PC-3 (cell line): ENCODE results near the gene THBS4. TPM values are rescaled to one million over a fixed set of nuclear protein-coding genes. Genes with fewer than 3 reads are reported as not detected.

Source experiments
- ATAC-seq: fragments of 200-7000 bp; cut with Tn5 transposase; 2 replicates; pipeline ENCODE4 v1.9.1; 2020; ENCODE audit warnings: mild to moderate bottlenecking, moderate library complexity
- BruUV-seq: library from RNA; stranded (reverse); fragments of 400-500 nt; replicated peaks from 2 replicates; lab custom pipeline; 2021; lab: Mats Ljungman, UMichigan
- CTCF ChIA-PET: fragments of 300-600 bp; sonication (Branson Sonifier 250); formaldehyde crosslinking; loops from one replicate; lab custom pipeline; 2022; ENCODE audit warnings: antibody characterized with exemption; lab: Charles Lee
- POLR2A ChIA-PET: fragments of 300-600 bp; sonication (Branson Sonifier 250); formaldehyde crosslinking; loops from one replicate; lab custom pipeline; 2022; ENCODE audit warnings: antibody characterized with exemption; ENCODE audit not compliant: unreplicated experiment; lab: Charles Lee
- DNase-seq: peaks from one replicate; pipeline ENCODE4 v3.0.0-alpha.2; 2015
- H2AFZ ChIP-seq: fragments of 300-600 bp; sonication (generic); 2 replicates; pipeline ENCODE4 v1.6.0; 2016; ENCODE audit warnings: antibody characterized with exemption, low read length
- H3F3A ChIP-seq: fragments of 300-600 bp; sonication (generic); one replicate; pipeline ENCODE4 v1.6.0; 2017; ENCODE audit warnings: antibody characterized with exemption, low read length, control low read depth, mild to moderate bottlenecking; ENCODE audit not compliant: unreplicated experiment
- H3K27ac ChIP-seq: fragments of 300-600 bp; sonication (generic); 2 replicates; pipeline ENCODE4 v1.5.1; 2016; ENCODE audit warnings: mild to moderate bottlenecking, low read length
- H3K27me3 ChIP-seq: fragments of 300-600 bp; sonication (generic); 2 replicates; pipeline ENCODE4 v1.6.1; 2016; ENCODE audit warnings: low read length, mixed read lengths
- H3K36me3 ChIP-seq: fragments of 300-600 bp; sonication (generic); 2 replicates; pipeline ENCODE4 v1.6.1; 2016; ENCODE audit warnings: low read depth, mixed run types, low read length, mixed read lengths
- H3K4me1 ChIP-seq: fragments of 300-600 bp; sonication (generic); 2 replicates; pipeline ENCODE4 v1.5.1; 2016; ENCODE audit warnings: low read length; ENCODE audit not compliant: insufficient read depth
- H3K4me2 ChIP-seq: fragments of 300-600 bp; sonication (generic); 2 replicates; pipeline ENCODE4 v1.6.0; 2016; ENCODE audit warnings: low read length
- H3K4me3 ChIP-seq: fragments of 300-600 bp; sonication (generic); 2 replicates; pipeline ENCODE4 v1.5.1; 2016; ENCODE audit warnings: mild to moderate bottlenecking, low read length, mixed read lengths
- H3K79me2 ChIP-seq: fragments of 300-600 bp; sonication (generic); 2 replicates; pipeline ENCODE4 v1.6.1; 2017; ENCODE audit warnings: low read length, mixed read lengths
- H3K9ac ChIP-seq: fragments of 300-600 bp; sonication (generic); 2 replicates; pipeline ENCODE4 v1.6.0; 2016; ENCODE audit warnings: mild to moderate bottlenecking, low read length
- H3K9me2 ChIP-seq: fragments of 300-600 bp; sonication (generic); replicated peaks from 2 replicates; pipeline ENCODE4 v1.6.1; 2016; ENCODE audit warnings: mixed run types, low read length, mixed read lengths
- H3K9me3 ChIP-seq: fragments of 300-600 bp; sonication (generic); 2 replicates; pipeline ENCODE4 v1.6.1; 2016; ENCODE audit warnings: low read length, mixed read lengths
- H4K20me1 ChIP-seq: fragments of 300-600 bp; sonication (generic); 2 replicates; pipeline ENCODE4 v1.6.1; 2016; ENCODE audit warnings: low read length, mixed read lengths
- EZH2 ChIP-seq: fragments of 300-600 bp; sonication (generic); IDR thresholded peaks from one replicate; pipeline ENCODE4 v1.6.1; 2017; ENCODE audit warnings: antibody characterized with exemption, mild to moderate bottlenecking, low read length; ENCODE audit not compliant: unreplicated experiment
- EZH2phosphoT487 ChIP-seq: fragments of 300-600 bp; sonication (generic); IDR thresholded peaks from 2 replicates; pipeline ENCODE4 v1.6.1; 2018; ENCODE audit warnings: mild to moderate bottlenecking, antibody characterized with exemption, low read length, borderline replicate concordance
- intact Hi-C: fragments of 100-400 bp; cut with micrococcal nuclease; formaldehyde crosslinking; loops from 2 replicates; pipeline ENCODE4 v1.9.0; 2023
- total RNA-seq: library from RNA; depleted of rRNA; stranded (reverse); fragments of >200 nt; gene quantifications from 2 replicates; pipeline ENCODE4 v1.2.3, GENCODE V29; 2014
- TF ChIP-seq, protein P1 (sequence below): fragments of 300-600 bp; sonication (generic); conservative IDR thresholded peaks from 2 replicates; pipeline ENCODE4 v1.5.1; 2017; ENCODE audit warnings: antibody characterized with exemption, low read depth, mild to moderate bottlenecking, low read length

The THBS4 gene
- total RNA-seq, 1 experiment from 2014 or later = 0.29 TPM

DNA sequence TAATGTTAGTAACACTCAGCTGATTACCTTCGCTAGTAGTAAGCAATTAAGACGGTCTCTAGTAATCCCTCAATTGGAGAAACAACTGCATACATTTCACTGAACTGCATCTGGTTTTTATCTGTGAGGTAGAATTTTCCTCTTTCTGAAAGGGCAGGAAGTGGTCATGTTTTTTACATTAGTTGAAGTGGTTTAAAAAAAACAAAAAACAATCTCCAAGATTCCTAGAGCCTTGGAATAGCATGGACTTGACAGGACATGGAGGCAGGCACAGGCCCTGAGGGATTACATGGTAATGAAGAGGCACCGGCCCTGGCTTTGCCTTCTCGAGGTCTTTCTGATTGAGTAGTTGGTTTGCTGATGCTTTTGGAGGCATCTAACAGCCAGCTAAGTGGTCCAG is 25.8 kb downstream of the THBS4 start:
- TF ChIP-seq, protein P1, sequence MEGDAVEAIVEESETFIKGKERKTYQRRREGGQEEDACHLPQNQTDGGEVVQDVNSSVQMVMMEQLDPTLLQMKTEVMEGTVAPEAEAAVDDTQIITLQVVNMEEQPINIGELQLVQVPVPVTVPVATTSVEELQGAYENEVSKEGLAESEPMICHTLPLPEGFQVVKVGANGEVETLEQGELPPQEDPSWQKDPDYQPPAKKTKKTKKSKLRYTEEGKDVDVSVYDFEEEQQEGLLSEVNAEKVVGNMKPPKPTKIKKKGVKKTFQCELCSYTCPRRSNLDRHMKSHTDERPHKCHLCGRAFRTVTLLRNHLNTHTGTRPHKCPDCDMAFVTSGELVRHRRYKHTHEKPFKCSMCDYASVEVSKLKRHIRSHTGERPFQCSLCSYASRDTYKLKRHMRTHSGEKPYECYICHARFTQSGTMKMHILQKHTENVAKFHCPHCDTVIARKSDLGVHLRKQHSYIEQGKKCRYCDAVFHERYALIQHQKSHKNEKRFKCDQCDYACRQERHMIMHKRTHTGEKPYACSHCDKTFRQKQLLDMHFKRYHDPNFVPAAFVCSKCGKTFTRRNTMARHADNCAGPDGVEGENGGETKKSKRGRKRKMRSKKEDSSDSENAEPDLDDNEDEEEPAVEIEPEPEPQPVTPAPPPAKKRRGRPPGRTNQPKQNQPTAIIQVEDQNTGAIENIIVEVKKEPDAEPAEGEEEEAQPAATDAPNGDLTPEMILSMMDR = no peak
- no peak for TF ChIP-seq EZH2phosphoT487
- no peak for TF ChIP-seq EZH2
- no peaks in the 10 kb centered on the region for H4K20me1 ChIP-seq
- H3K4me3 ChIP-seq = no peak overlapping the region
- 0 out of 2 replicates have a peak, but pooled peaks cover 9% of the 10 kb centered on the region for H3K27me3 ChIP-seq
- H3K4me2 ChIP-seq = no peak overlapping the region
- no peak overlapping the region for H3K9ac ChIP-seq
- H3K4me1 ChIP-seq = no peaks in the 10 kb centered on the region
- intact Hi-C loops = no loop called here
- H3K79me2 ChIP-seq = no peaks in the 10 kb centered on the region
- CTCF ChIA-PET = no interaction called here
- POLR2A ChIA-PET = interaction anchor here (0.6 kb wide), 1 partner anchor 928 kb away, joined by 18 read pairs; no protein-coding TSS in a partner anchor
- DNase-seq (no peak), ATAC-seq (no peak)
- H2AFZ ChIP-seq = no peak overlapping the region
- H3K9me2 ChIP-seq = no peaks in the 10 kb centered on the region
- H3K27ac ChIP-seq = no peak overlapping the region
- BruUV-seq = no TSS peak
- H3K9me3 ChIP-seq = no peaks in the 10 kb centered on the region
- no peaks in the 10 kb centered on the region for H3K36me3 ChIP-seq
- H3F3A ChIP-seq = no peaks in the 10 kb centered on the region

- Histone ChIP-seq H3K27ac (no peak overlapping the region), H3K79me2 (no peaks in the 10 kb centered on the region), H3F3A (no peaks in the 10 kb centered on the region), H3K9me2 (no peaks in the 10 kb centered on the region), H3K4me2 (no peak overlapping the region), H3K4me1 (no peaks in the 10 kb centered on the region), H3K9ac (no peak overlapping the region), H2AFZ (no peak overlapping the region), H3K4me3 (no peak overlapping the region), H3K36me3 (no peaks in the 10 kb centered on the region), H3K9me3 (no peaks in the 10 kb centered on the region), H4K20me1 (no peaks in the 10 kb centered on the region), H3K27me3 (0 out of 2 replicates have a peak, but pooled peaks cover 9% of the 10 kb centered on the region)
- no peak for ATAC-seq
- TF ChIP-seq EZH2 = no peak
- no peak for TF ChIP-seq EZH2phosphoT487
- TF ChIP-seq, protein P1 = no peak
- intact Hi-C loops = no loop called here
- CTCF ChIA-PET = no interaction called here
- no TSS peak for BruUV-seq
- POLR2A ChIA-PET = interaction anchor here (0.6 kb wide), 1 partner anchor 929 kb away, joined by 18 read pairs; no protein-coding TSS in a partner anchor
- DNase-seq = no peak
These were observed 26.4 kb downstream of the THBS4 start for GRCh38 chr5:80061547-80061946.

DNA sequence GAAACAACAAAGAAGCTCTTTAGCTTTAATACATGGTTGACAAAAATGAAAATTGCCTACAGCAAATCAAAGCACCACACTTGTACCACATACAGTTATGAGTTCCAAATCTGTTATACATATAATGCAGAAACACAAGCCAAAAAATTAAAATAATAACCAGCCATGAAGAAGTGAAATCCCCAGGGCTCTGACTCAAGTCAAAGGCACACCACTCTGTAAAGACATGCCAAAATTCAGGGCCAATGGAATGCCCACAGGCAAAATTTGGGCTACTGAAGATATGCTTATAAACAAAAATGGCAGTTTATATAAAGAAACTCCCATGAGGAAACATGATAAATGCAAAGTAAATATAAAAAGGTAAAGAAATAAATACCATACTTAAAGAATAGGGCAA is 29.0 kb downstream of the THBS4 start:
- H3K9ac ChIP-seq = no peak overlapping the region
- CTCF ChIA-PET = no interaction called here

More for the DNA sequence above, 29.0 kb downstream of the THBS4 start:
- Histone ChIP-seq H3K4me2 (no peak overlapping the region), H3K27me3 (0 out of 2 replicates have a peak, but pooled peaks cover 9% of the 10 kb centered on the region), H3K9me2 (no peaks in the 10 kb centered on the region), H3K4me1 (no peaks in the 10 kb centered on the region), H4K20me1 (no peaks in the 10 kb centered on the region), H3K4me3 (no peak overlapping the region), H3K79me2 (no peaks in the 10 kb centered on the region), H3F3A (no peaks in the 10 kb centered on the region), H3K27ac (no peak overlapping the region), H2AFZ (no peak overlapping the region), H3K9me3 (no peaks in the 10 kb centered on the region), H3K36me3 (no peaks in the 10 kb centered on the region)
- no peak for DNase-seq
- intact Hi-C loops = no loop called here
- POLR2A ChIA-PET = no interaction called here
- BruUV-seq = no TSS peak
- no peak for ATAC-seq
- TF ChIP-seq EZH2phosphoT487 (no peak), EZH2 (no peak)
- TF ChIP-seq, protein P1 = no peak
